Measurements from ENCODE around the gene RRP9.

DNA sequence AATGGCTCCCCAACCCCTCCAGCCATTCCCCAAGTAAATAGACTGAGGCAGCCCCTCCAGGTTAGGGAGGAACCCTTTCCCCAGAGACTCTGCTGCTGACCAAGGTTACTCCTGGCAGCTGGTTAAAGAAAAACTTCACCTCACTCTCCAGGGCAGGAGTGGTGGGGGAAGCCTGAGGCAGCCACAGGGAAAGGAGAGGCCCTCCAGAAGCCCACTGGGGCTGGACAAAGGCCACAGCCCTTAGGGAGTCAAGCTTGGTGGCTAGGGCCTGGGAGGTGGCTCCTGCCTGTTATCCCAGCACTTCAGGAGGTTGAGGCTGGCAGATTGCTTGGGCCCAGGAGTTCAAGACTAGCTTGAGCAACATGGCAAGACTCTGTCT is 42.6 kb upstream of the RRP9 start:
- TF ChIP-seq CTCF (conservative IDR thresholded peaks at IDR 0.05 in 1 of 2, IDR thresholded peaks at IDR 0.05 in 1 of 2; ENCODE audit: extremely low read depth in 1 of 2, insufficient read depth in 1 of 2, low read depth in 1 of 2, low read length in 2 of 2) (no peak), EZH2 (IDR thresholded peaks at IDR 0.05; ENCODE audit: borderline replicate concordance, low read length) (no peak)
